IPS-20b (cell line): Measurements from ENCODE around the gene RPS28.
"Not testable (repeated sequence)": the region's sequence is repeated elsewhere in the genome, so short reads cannot be mapped to it uniquely, and the experiment has no call there.

Experiments used
- H3K27ac ChIP-seq: one replicate; pipeline ENCODE4 v1.5.1; 2013; ENCODE audit warnings: low read length
- H3K27me3 ChIP-seq: 2 replicates; pipeline ENCODE4 v1.6.1; 2013; ENCODE audit warnings: mild to moderate bottlenecking, low read length, inconsistent platforms; ENCODE audit not compliant: insufficient read depth
- H3K36me3 ChIP-seq: 2 replicates; pipeline ENCODE4 v1.6.1; 2013; ENCODE audit warnings: low read depth, mild to moderate bottlenecking, inconsistent platforms, low read length, moderate library complexity; ENCODE audit not compliant: insufficient read depth
- H3K4me1 ChIP-seq: 2 replicates; pipeline ENCODE4 v1.6.1; 2013; ENCODE audit warnings: mild to moderate bottlenecking, control low read depth, inconsistent platforms, low read length, moderate library complexity; ENCODE audit not compliant: insufficient read depth
- H3K4me3 ChIP-seq: 2 replicates; pipeline ENCODE4 v1.5.1; 2013; ENCODE audit warnings: mild to moderate bottlenecking, low read length, inconsistent platforms
- H3K9ac ChIP-seq: 2 replicates; pipeline ENCODE4 v1.6.1; 2013; ENCODE audit warnings: low read depth, mild to moderate bottlenecking, inconsistent platforms, low read length, moderate library complexity
- H3K9me3 ChIP-seq: 2 replicates; pipeline ENCODE4 v1.6.1; 2013; ENCODE audit warnings: mild to moderate bottlenecking, low read depth, low read length, inconsistent platforms; ENCODE audit not compliant: insufficient read depth

RPS28 gene

GRCh38 chr19:8336660-8337059, 15.4 kb downstream of the RPS28 start:
- Histone ChIP-seq H3K27me3 (peaks cover 55% of the 10 kb centered on the region), H3K36me3 (no peaks in the 10 kb centered on the region), H3K4me3 (no peak overlapping the region), H3K9ac (no peak overlapping the region), H3K27ac (no peak overlapping the region), H3K9me3 (no peaks in the 10 kb centered on the region), H3K4me1 (peaks cover 5% of the 10 kb centered on the region; the same call in 1 of the 2 replicates)

GRCh38 chr19:8337728-8338127, 16.4 kb downstream of the RPS28 start:
- no peaks in the 10 kb centered on the region for H3K9me3 ChIP-seq
- no peaks in the 10 kb centered on the region for H3K36me3 ChIP-seq
- H3K27me3 ChIP-seq: peaks cover 55% of the 10 kb centered on the region
- H3K27ac ChIP-seq: no peak overlapping the region
- H3K4me3 ChIP-seq: no peak overlapping the region
- no peak overlapping the region for H3K9ac ChIP-seq
- H3K4me1 ChIP-seq: peaks cover 5% of the 10 kb centered on the region; the same call in 1 of the 2 replicates

DNA sequence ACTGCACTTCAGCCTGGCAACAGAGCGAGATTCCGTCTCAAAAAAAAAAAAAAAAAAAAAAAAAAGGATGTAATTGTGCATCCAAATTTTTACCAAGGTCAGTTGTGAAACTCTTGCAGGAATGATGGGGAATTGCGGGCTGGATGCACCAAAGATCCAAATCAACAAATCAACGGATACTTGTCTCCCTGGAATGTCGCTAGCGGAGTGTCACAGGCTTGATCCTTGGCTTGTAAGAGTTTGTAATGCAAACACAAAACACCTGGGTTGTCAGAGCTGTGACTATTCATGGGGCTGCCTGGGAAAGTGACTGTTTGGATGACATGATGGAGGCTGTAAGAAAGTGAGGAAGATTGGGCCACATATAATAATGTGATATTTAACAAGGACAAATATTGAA, 17.5 kb downstream of the RPS28 start:
- Histone ChIP-seq H3K9ac (no peak overlapping the region), H3K27me3 (peaks cover 53% of the 10 kb centered on the region), H3K36me3 (no peaks in the 10 kb centered on the region), H3K9me3 (no peaks in the 10 kb centered on the region), H3K4me3 (no peak overlapping the region), H3K4me1 (peaks cover 2% of the 10 kb centered on the region; the same call in 1 of the 2 replicates), H3K27ac (no peak overlapping the region)

DNA sequence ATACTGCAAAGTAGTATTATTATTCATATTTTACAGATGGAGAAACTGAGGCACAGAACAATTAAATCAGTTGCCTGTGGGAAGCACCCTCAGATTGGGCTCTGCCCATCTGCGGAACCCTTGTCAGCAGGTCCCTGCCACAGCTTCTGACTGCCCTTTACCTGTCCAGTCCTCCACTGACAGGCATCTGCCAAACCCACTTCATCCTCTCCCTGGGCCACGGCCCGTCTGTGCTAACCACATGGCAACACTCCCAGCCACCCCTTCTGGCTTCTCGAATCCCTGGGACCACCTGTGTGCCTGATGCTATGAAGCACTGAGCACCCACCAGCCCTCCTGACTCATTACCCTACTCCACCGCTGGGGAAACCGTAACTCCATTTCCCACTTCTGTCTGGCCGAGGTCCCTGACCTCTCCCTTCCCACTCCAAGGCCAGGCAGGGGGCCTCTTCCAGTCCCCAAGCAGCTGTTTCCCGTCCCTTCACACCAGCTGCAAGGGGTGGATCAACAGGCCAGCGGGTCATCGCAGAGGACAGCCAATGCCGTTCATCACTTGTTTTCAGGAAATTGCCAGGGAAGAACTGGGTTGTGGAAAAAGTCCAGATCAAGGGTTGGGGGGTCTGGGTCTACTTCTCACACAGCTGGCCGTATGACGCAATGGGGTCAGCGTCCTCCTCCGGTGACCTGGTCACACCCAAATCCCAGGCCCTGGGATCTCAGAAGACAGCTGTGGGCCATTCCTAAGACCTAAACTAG, 19.2 kb downstream of the RPS28 start:
- H3K36me3 ChIP-seq: no peaks in the 10 kb centered on the region
- no peak overlapping the region for H3K4me3 ChIP-seq
- peaks cover 37% of the 10 kb centered on the region for H3K27me3 ChIP-seq
- no peak overlapping the region for H3K9ac ChIP-seq
- no peaks in the 10 kb centered on the region for H3K9me3 ChIP-seq
- no peak overlapping the region for H3K27ac ChIP-seq
- no peaks in the 10 kb centered on the region for H3K4me1 ChIP-seq

GRCh38 chr19:8341504-8341903, 20.2 kb downstream of the RPS28 start:
- not testable (repeated sequence) for H3K9ac ChIP-seq, H3K27ac ChIP-seq, H3K4me1 ChIP-seq, H3K36me3 ChIP-seq, H3K4me3 ChIP-seq, H3K9me3 ChIP-seq
- peaks cover 27% of the 10 kb centered on the region for H3K27me3 ChIP-seq

DNA sequence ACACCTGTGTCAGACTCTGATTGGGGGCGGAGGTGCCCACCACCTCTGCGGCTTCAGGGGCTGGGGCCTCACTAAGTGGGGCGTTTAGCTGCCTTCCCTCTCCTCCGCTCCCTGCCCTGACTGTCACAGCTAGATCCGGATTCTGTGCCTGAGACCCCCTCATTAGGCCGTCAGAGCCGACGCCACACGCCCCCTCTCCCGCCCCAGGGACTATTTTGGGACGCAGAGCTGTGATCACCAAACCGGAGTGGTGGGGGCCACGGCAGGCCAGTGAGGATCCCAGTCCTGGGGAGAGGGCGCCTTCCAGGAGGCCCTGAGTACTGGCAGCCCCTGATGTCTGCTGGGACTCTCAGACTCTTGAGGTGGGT, 21.0 kb downstream of the RPS28 start:
- H3K4me1 ChIP-seq: no peaks in the 10 kb centered on the region
- H3K4me3 ChIP-seq: peak overlapping the region; percentile 71; the same call in 1 of the 2 replicates
- peaks cover 23% of the 10 kb centered on the region for H3K27me3 ChIP-seq
- H3K9me3 ChIP-seq: no peaks in the 10 kb centered on the region
- H3K9ac ChIP-seq: no peak overlapping the region
- no peak overlapping the region for H3K27ac ChIP-seq
- H3K36me3 ChIP-seq: no peaks in the 10 kb centered on the region

DNA sequence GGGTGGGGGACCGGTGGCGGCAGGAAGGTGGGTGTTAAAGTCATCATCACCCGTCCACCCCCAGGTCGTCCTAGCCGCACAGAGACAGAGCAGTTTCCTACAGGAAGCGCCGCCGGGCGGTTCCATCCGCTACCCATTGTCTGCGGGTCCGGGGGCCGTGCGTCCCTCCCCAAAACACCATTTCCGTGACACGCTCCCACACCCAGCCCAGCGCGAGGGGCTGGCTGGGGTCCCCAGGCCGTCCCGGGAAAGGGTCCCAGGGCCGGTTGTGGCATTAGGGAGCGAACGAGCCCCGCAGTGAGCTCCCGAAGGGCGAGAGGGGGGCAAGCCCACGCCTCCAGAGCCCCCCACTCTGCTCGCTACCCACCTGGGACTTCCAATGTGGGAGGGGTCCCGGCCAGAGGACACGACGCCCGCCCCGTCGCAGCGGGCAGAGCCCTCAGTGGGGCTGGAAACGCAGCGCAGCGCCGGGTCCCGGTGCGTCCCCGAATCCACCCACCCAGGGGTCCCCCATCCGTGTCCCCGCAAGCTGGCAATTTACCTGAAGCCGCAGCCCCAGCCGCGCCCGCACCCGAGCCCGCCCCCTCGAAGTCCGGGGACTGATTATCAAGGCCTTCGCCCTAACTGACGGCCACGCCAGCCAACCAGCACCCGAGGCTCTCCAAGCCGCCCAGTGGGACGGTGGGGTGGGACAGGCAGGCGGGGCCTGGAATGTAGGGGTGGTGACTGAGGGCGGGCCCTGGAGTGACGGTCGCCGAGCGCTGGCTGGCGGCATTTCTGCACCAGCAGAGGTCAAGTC, 21.6 kb downstream of the RPS28 start, which contains the start of gene KANK3:
TSS of gene KANK3 (minus strand) at position 579 of the 799 bp plus-strand sequence. CDS start 5,434 bp downstream, outside the sequence.
- no peaks in the 10 kb centered on the region for H3K9me3 ChIP-seq
- H3K27ac ChIP-seq: no peak within 1 kb of the TSS
- H3K4me3 ChIP-seq: peak within 1 kb of the TSS; percentile 71
- no peaks in the 10 kb centered on the region for H3K36me3 ChIP-seq
- no peaks in the 10 kb centered on the region for H3K4me1 ChIP-seq
- no peak within 1 kb of the TSS; the same call in 1 of the 2 replicates for H3K9ac ChIP-seq
- H3K27me3 ChIP-seq: peaks cover 23% of the 10 kb centered on the region

DNA sequence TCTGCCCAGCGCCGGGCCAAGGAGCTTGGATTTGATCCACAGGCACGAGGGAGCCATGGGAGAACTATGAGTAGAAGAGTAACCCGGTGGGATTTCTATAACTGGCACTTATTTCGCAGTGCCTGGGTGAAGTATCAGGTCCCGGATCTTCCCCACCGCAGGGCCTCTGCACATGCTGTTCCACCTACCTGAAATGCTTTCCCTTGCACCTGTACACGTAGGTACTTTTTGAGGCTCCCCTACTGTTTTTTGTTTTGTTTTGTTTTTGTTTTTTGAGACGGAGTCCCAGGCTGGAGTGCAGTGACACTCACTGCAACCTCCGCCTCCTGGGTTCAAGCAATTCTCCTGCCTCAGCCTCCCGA, 22.2 kb downstream of the RPS28 start:
- Histone ChIP-seq H3K4me3 (no peak overlapping the region; the same call in 1 of the 2 replicates), H3K36me3 (no peaks in the 10 kb centered on the region), H3K27ac (no peak overlapping the region), H3K9me3 (no peaks in the 10 kb centered on the region), H3K4me1 (no peaks in the 10 kb centered on the region), H3K27me3 (peaks cover 23% of the 10 kb centered on the region), H3K9ac (no peak overlapping the region)

GRCh38 chr19:8349629-8350372, 28.5 kb downstream of the RPS28 start:
- H3K9ac ChIP-seq, H3K4me3 ChIP-seq, H3K27ac ChIP-seq, H3K9me3 ChIP-seq, H3K27me3 ChIP-seq, H3K36me3 ChIP-seq, H3K4me1 ChIP-seq: not testable (repeated sequence)

DNA sequence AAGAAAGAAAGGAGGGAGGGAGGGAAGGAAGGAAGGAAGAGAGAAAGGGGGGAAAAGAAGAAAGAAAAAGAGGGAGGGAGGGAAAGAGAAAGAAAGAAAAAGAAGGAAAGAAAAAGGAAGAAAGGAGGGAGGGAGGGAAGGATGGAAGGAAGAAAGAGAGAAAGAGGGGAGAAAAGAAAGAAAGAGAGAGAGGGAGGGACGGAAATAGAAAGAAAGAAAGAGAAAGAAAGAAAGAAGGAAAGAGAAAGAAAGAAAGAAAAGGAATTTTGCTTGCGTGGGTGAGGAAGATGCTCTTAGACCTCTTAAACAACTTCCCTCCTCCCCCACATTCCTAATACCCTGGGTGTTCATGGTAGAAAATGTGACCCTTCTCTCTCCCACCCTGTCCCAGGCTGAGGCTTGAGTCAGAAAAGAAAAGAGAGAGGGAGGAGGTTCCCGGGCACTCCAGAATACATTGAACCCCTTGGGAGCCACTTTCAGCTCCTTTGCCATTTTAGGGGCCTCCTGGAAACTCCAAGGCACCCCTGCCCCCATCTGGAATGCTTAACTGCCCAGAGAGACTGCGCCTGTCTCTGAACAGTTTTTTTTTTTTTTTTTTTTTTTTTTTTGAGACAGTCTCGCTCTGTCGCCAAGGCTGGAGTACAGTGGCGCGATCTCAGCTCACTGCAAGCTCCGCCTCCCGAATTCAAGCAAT, 31.0 kb downstream of the RPS28 start:
- Histone ChIP-seq H3K4me3 (peak overlapping the region; percentile 58), H3K27ac (no peak overlapping the region)

GRCh38 chr19:8352845-8353244, 31.5 kb downstream of the RPS28 start:
- H3K9ac ChIP-seq, H3K27ac ChIP-seq, H3K36me3 ChIP-seq, H3K4me1 ChIP-seq, H3K9me3 ChIP-seq, H3K27me3 ChIP-seq: not testable (repeated sequence)
- H3K4me3 ChIP-seq: peak overlapping the region; percentile 58; the same call in 1 of the 2 replicates

More for the DNA sequence above, 31.0 kb downstream of the RPS28 start:
- H3K36me3 ChIP-seq: no peaks in the 10 kb centered on the region
- peaks cover 8% of the 10 kb centered on the region; the same call in 1 of the 2 replicates for H3K4me1 ChIP-seq
- H3K9ac ChIP-seq: peak overlapping the region; percentile 51; the same call in 1 of the 2 replicates
- H3K27me3 ChIP-seq: no peaks in the 10 kb centered on the region
- no peaks in the 10 kb centered on the region for H3K9me3 ChIP-seq
